HepG2 (cell line): ENCODE data around the gene ZNF783. TPM values are rescaled to one million over a fixed set of nuclear protein-coding genes. Genes with fewer than 3 reads are reported as not detected.

Experiments used
- AKNA ChIP-seq: sonication (generic); formaldehyde crosslinking; IDR thresholded peaks from 2 replicates; pipeline ENCODE4 v1.4.0; 2020; ENCODE audit warnings: missing genetic modification reagents, borderline replicate concordance
- HOMEZ ChIP-seq: IDR thresholded peaks from 2 replicates; pipeline ENCODE4 v1.6.1; 2016; ENCODE audit warnings: low read depth
- KDM4B ChIP-seq: sonication (generic); formaldehyde crosslinking; IDR thresholded peaks from 2 replicates; pipeline ENCODE4 v1.4.0; 2020; ENCODE audit warnings: missing genetic modification reagents
- NCOA1 ChIP-seq: sonication (generic); formaldehyde crosslinking; IDR thresholded peaks from 2 replicates; pipeline ENCODE4 v1.9.0; 2021; ENCODE audit warnings: missing genetic modification reagents
- PRDM15 ChIP-seq: sonication (generic); formaldehyde crosslinking; IDR thresholded peaks from 2 replicates; pipeline ENCODE4 v1.4.0; 2020; ENCODE audit warnings: missing genetic modification reagents
- RFX3 ChIP-seq: IDR thresholded peaks from 2 replicates; pipeline ENCODE4 v1.6.1; 2016; ENCODE audit warnings: missing biosample characterization, missing genetic modification reagents
- RFX5 ChIP-seq: IDR thresholded peaks from 2 replicates; pipeline ENCODE4 v1.6.1; 2011; ENCODE audit warnings: low read depth, low read length, improper control_type of control experiment
- TBX3 ChIP-seq: fragments of 450-650 bp; IDR thresholded peaks from 2 replicates; pipeline ENCODE4 v1.6.1; 2017; ENCODE audit warnings: antibody characterized with exemption, mild to moderate bottlenecking, inconsistent platforms, borderline replicate concordance
- TCF7 ChIP-seq: sonication (generic); IDR thresholded peaks from 2 replicates; pipeline ENCODE4 v1.6.1; 2016; ENCODE audit warnings: antibody characterized with exemption, low read depth
- TEAD2 ChIP-seq: sonication (generic); formaldehyde crosslinking; IDR thresholded peaks from 2 replicates; pipeline ENCODE4 v1.9.0; 2021; ENCODE audit warnings: missing genetic modification reagents
- TRIM22 ChIP-seq: fragments of 450-650 bp; IDR thresholded peaks from 2 replicates; pipeline ENCODE4 v1.6.1; 2017
- YEATS2 ChIP-seq: sonication (generic); formaldehyde crosslinking; IDR thresholded peaks from 2 replicates; pipeline ENCODE4 v1.4.0; 2020; ENCODE audit warnings: missing genetic modification reagents, borderline replicate concordance
- ZFY ChIP-seq: sonication (generic); formaldehyde crosslinking; IDR thresholded peaks from 2 replicates; pipeline ENCODE4 v1.4.0; 2020; ENCODE audit warnings: missing genetic modification reagents
- ZNF280D ChIP-seq: sonication (generic); formaldehyde crosslinking; IDR thresholded peaks from 2 replicates; pipeline ENCODE4 v1.5.1; 2020; ENCODE audit warnings: mild to moderate bottlenecking, missing genetic modification reagents
- polyA plus RNA-seq, 8 experiments: library from polyadenylated mRNA; depleted of rRNA in 3 of 8; stranded (reverse) in 7 of 8; unstranded in 1 of 8; fragments of >200 nt; fragmentation: Illumina TruSeq in 4 of 8; extraction: Trizol in 4 of 8; gene quantifications; 2 replicates each; pipeline versions ENCODE4 v1.2.1 to v1.2.3, GENCODE V29; 2011 to 2016; ENCODE audit warnings: low read depth in 4 of 8, missing spikeins in 1 of 8, mixed read lengths in 1 of 8; ENCODE audit not compliant: insufficient read depth in 1 of 8
- total RNA-seq, 5 experiments: library from RNA; depleted of rRNA; stranded (reverse); fragments of >200 nt; fragmentation: Illumina TruSeq; extraction: Trizol; gene quantifications; 2 replicates each; pipeline ENCODE4 v1.2.3, GENCODE V29; 2016; ENCODE audit warnings: low read depth in 1 of 5

Gene ZNF783
- total and polyA plus RNA-seq, 2 of the 13 experiments (the other 11 are each of a cell fraction or from before 2014, with no cell fraction given) = 4.1 to 5.2 TPM

GRCh38 chr7:149239345-149240143 is 22.5 kb upstream of the ZNF783 start, which contains the start of gene ZNF212 (continued):
- peak; percentile 95 for TF ChIP-seq YEATS2
- TF ChIP-seq TRIM22 = no peak
- no peak for TF ChIP-seq TEAD2 (CRISPR knock-in tag)
- TF ChIP-seq ZFY (CRISPR knock-in tag) = peak; percentile 76
- no peak for TF ChIP-seq RFX5
- no peak for TF ChIP-seq TBX3
- TF ChIP-seq ZNF280D (CRISPR knock-in tag) = no peak
- peak; percentile 88; the same call in 1 of the 2 replicates for TF ChIP-seq KDM4B (CRISPR knock-in tag)
- no peak for TF ChIP-seq AKNA
- no peak for TF ChIP-seq NCOA1
- no peak for TF ChIP-seq PRDM15
- no peak for TF ChIP-seq HOMEZ (CRISPR knock-in tag)
- TF ChIP-seq TCF7 = no peak
- TF ChIP-seq RFX3 (CRISPR knock-in tag) = no peak
